PC-3 (cell line): Measurements from ENCODE around the gene SON.

Source experiments
- EZH2 ChIP-seq: fragments of 300-600 bp; sonication (generic); IDR thresholded peaks from one replicate; pipeline ENCODE4 v1.6.1; 2017; ENCODE audit warnings: antibody characterized with exemption, mild to moderate bottlenecking, low read length; ENCODE audit not compliant: unreplicated experiment
- EZH2phosphoT487 ChIP-seq: fragments of 300-600 bp; sonication (generic); IDR thresholded peaks from 2 replicates; pipeline ENCODE4 v1.6.1; 2018; ENCODE audit warnings: mild to moderate bottlenecking, antibody characterized with exemption, low read length, borderline replicate concordance
- TF ChIP-seq, protein P1 (sequence below): fragments of 300-600 bp; sonication (generic); conservative IDR thresholded peaks from 2 replicates; pipeline ENCODE4 v1.5.1; 2017; ENCODE audit warnings: antibody characterized with exemption, low read depth, mild to moderate bottlenecking, low read length

DNA sequence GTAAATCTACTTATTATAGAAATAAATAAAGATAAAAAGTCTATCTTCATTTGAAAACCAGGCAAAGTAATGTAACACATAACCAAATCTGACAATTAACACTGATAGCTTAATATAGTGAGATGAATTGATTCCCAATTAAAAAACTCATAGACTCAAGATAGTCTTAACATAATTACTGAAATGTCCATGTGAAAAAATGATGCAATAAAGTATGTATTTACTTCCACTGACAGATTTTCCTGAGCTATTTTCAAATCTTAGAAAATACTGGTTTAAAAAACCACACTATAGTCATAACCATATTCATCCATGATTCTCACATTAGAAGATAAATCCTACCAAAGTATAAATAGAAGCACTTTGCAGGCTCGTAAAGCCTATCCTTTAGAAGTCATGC is 55.2 kb downstream of the SON start:
- TF ChIP-seq, protein P1, sequence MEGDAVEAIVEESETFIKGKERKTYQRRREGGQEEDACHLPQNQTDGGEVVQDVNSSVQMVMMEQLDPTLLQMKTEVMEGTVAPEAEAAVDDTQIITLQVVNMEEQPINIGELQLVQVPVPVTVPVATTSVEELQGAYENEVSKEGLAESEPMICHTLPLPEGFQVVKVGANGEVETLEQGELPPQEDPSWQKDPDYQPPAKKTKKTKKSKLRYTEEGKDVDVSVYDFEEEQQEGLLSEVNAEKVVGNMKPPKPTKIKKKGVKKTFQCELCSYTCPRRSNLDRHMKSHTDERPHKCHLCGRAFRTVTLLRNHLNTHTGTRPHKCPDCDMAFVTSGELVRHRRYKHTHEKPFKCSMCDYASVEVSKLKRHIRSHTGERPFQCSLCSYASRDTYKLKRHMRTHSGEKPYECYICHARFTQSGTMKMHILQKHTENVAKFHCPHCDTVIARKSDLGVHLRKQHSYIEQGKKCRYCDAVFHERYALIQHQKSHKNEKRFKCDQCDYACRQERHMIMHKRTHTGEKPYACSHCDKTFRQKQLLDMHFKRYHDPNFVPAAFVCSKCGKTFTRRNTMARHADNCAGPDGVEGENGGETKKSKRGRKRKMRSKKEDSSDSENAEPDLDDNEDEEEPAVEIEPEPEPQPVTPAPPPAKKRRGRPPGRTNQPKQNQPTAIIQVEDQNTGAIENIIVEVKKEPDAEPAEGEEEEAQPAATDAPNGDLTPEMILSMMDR: no peak
- TF ChIP-seq EZH2: no peak
- TF ChIP-seq EZH2phosphoT487: no peak
